ENCODE measurements around the gene ITIH3. TPM values are rescaled to one million over a fixed set of nuclear protein-coding genes. Genes with fewer than 3 reads are reported as not detected.

Gene ITIH3
- total RNA-seq, 1 experiment from 2014 or later, result 0.26 TPM

DNA sequence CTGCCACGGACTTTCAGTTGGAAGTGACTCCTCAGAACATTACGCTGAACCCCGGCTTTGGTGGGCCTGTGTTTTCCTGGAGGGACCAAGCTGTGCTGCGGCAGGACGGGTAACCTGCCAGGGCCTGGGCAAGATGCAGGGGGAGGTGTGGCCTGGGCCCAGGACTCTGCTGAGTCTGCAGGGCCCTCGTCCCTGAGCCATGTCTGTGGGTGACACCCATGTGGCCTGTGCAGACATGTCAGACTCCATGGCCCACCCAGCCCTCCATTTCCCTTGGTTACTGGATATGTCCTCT is 4.9 kb upstream of the ITIH3 start:
- in situ Hi-C loops (cut with HindIII; ENCODE audit: low pct_unique_long_range_greater_than_20kb, low sequenced_read_pairs), result no loop called here
- no peak for DNase-seq (ENCODE audit: low read depth, low spot score)

GRCh38 chr3:52790337-52790736 is 4.3 kb upstream of the ITIH3 start:
- no peak for DNase-seq (ENCODE audit: low read depth, low spot score)
- in situ Hi-C loops (cut with HindIII; ENCODE audit: low pct_unique_long_range_greater_than_20kb, low sequenced_read_pairs), result no loop called here

GRCh38 chr3:52790741-52791140 is 3.9 kb upstream of the ITIH3 start:
- no peak for DNase-seq (ENCODE audit: low read depth, low spot score)
- in situ Hi-C loops (cut with HindIII; ENCODE audit: low pct_unique_long_range_greater_than_20kb, low sequenced_read_pairs), result no loop called here

GRCh38 chr3:52791366-52791765 is 3.2 kb upstream of the ITIH3 start:
- in situ Hi-C loops (cut with HindIII; ENCODE audit: low pct_unique_long_range_greater_than_20kb, low sequenced_read_pairs), result no loop called here
- no peak for DNase-seq (ENCODE audit: low read depth, low spot score)

DNA sequence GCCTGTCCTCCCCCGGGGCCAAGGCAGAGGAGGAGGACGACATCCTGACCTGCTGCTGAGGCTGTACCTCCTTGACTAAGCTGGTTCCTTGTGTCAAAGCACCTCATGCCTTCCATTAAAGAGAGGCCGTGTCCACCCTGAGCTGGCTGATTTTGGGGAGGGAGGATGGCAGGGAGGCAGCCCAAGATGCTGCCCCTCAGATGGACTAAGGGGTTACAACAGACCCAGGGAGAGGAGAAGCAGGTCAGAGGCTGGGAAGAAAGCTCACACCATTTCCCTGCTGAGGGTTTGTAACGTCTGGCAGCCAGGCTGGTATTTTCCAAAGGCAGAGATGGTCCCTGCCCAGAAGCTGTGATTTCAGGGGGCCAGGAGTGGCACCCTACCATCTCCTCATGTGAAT is 2.7 kb upstream of the ITIH3 start:
- no peak for DNase-seq (ENCODE audit: low read depth, low spot score)
- in situ Hi-C loops (cut with HindIII; ENCODE audit: low pct_unique_long_range_greater_than_20kb, low sequenced_read_pairs), result no loop called here

- DNase-seq (ENCODE audit: low read depth, low spot score), result no peak
- in situ Hi-C loops (cut with HindIII; ENCODE audit: low pct_unique_long_range_greater_than_20kb, low sequenced_read_pairs), result no loop called here
Measured at GRCh38 chr3:52792413-52792812, 2.2 kb upstream of the ITIH3 start.

DNA sequence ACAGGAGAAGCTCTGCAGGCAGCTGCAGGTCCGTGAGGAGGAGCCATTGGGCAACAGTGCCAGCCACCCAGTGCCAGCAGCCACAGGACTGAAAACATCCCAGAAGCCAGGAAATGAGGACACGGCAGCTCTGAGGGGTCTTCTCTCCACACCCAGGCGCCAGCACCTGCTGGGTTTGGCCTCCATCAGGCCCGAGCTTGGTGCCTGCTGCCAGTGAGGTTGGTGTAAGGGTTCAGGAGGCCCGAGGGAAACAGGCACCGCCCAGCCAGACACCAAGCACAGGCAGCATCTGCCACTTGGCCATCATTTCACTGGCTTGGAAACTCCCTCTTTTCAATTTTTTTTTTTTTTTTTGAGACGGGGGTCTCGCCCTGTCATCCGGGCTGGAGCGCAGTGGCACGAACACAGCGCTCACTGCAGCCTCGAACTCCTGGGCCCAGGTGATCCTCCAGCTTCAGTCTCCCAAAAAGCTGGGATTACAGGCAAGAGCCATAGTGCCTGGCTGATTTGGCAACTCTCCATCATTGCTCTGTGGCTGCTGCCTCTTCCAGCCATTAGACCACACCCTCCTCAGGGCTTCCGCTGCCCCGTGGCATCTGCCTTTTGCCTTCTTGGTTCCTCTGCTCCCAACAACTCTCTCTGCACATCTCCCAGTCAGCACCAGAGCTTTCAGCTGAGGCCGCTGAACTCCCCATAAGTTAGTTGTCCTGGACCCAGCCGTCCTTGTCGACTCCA is 1.5 kb upstream of the ITIH3 start:
- in situ Hi-C loops (cut with HindIII; ENCODE audit: low pct_unique_long_range_greater_than_20kb, low sequenced_read_pairs), result no loop called here
- DNase-seq (ENCODE audit: low read depth, low spot score), result no peak

DNA sequence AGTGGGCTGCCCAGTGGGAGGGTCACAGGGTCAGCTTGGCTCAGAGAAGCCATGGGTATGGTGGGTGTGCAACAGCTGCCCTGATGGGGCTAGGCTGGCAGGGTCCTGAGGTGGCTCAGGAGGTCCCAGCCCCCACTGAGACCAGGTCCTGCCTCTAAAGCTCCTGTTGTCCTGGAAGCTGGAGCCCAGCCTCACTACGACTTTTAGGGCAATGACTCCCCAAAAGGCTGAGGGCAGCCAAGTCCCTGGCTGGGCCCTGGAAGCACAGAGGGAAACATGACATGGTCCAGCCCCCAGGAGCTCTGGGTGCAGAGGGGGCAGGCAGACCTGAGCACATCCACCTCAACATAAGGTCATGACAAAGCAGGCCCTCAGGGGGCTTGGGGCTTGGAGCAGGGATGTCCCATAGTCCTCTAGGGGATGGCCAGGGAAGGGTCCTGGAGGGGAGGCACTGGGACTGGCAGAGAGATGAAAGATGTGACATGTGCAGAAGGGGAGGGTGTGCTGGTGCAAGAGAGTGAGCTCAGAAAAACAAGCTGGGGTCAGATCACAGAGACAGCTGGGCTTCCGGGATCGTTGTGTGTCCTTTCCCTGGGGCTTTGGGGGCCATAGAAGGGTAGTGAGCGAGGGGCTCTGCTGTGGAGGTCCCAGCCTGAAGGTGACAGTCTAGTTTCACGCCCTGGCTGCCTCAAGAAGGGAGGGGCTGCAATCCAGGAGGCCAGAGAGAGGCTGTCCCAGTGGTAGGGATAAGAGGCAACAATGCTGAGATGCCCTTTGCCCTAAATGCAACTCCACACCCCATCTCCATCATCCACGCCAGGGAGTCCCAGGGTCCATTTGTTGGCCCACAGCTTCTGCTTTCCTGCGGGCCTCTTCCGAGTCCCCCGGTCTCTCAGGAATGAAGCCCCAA is 639 bp upstream of the ITIH3 start:
- in situ Hi-C loops (cut with HindIII; ENCODE audit: low pct_unique_long_range_greater_than_20kb, low sequenced_read_pairs), result no loop called here
- no peak for DNase-seq (ENCODE audit: low read depth, low spot score)

- in situ Hi-C loops (cut with HindIII; ENCODE audit: low pct_unique_long_range_greater_than_20kb, low sequenced_read_pairs), result no loop called here
- DNase-seq (ENCODE audit: low read depth, low spot score), result no peak
Measured at GRCh38 chr3:52795298-52795900, 803 bp downstream of the ITIH3 start.

DNA sequence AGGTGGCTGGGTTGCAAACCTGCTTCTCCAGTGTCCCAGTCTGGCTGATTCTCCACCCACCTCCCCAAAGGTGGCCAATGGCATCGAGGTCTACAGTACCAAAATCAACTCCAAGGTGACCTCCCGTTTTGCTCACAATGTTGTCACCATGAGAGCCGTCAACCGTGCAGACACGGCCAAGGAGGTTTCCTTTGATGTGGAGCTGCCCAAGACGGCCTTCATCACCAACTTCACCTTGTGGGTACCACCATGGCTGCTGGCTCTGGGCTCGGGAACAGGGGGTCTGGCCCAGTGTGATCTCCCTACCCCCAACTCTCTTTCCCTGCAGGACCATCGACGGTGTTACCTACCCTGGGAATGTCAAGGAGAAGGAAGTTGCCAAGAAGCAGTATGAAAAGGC is 1.8 kb downstream of the ITIH3 start:
- DNase-seq (ENCODE audit: low read depth, low spot score), result no peak
- in situ Hi-C loops (cut with HindIII; ENCODE audit: low pct_unique_long_range_greater_than_20kb, low sequenced_read_pairs), result no loop called here

GRCh38 chr3:52798376-52798977 is 3.9 kb downstream of the ITIH3 start:
- no peak for DNase-seq (ENCODE audit: low read depth, low spot score)
- in situ Hi-C loops (cut with HindIII; ENCODE audit: low pct_unique_long_range_greater_than_20kb, low sequenced_read_pairs), result no loop called here

DNA sequence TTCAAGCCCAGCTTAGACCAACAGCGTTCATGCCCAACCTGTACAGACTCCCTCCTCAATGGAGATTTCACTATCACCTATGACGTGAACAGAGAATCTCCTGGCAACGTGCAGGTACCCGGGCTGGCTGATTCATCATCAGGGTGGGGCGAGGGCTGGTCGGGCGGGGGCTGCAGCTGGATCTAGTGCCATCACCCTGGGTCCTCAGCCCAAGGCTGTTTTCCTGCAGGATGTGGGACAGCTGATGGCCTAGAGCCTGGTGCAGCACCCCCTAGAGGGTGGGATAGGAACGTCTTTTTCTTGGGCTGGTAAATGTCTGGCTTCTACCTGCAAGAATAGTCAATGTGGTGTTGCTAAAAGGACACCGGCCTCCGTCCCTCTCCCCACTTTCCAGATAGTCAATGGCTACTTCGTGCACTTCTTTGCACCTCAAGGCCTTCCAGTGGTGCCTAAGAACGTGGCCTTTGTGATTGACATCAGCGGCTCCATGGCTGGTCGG is 4.4 kb downstream of the ITIH3 start:
- peak; percentile 63 for DNase-seq (ENCODE audit: low read depth, low spot score)
- in situ Hi-C loops (cut with HindIII; ENCODE audit: low pct_unique_long_range_greater_than_20kb, low sequenced_read_pairs), result no loop called here

- in situ Hi-C loops (cut with HindIII; ENCODE audit: low pct_unique_long_range_greater_than_20kb, low sequenced_read_pairs), result no loop called here
Measured at GRCh38 chr3:52800079-52800478, 5.5 kb downstream of the ITIH3 start.

GRCh38 chr3:52801839-52802238 is 7.2 kb downstream of the ITIH3 start:
- DNase-seq (ENCODE audit: low read depth, low spot score), result no peak

More at GRCh38 chr3:52800079-52800478, 5.5 kb downstream of the ITIH3 start:
- no peak for DNase-seq (ENCODE audit: low read depth, low spot score)

DNA sequence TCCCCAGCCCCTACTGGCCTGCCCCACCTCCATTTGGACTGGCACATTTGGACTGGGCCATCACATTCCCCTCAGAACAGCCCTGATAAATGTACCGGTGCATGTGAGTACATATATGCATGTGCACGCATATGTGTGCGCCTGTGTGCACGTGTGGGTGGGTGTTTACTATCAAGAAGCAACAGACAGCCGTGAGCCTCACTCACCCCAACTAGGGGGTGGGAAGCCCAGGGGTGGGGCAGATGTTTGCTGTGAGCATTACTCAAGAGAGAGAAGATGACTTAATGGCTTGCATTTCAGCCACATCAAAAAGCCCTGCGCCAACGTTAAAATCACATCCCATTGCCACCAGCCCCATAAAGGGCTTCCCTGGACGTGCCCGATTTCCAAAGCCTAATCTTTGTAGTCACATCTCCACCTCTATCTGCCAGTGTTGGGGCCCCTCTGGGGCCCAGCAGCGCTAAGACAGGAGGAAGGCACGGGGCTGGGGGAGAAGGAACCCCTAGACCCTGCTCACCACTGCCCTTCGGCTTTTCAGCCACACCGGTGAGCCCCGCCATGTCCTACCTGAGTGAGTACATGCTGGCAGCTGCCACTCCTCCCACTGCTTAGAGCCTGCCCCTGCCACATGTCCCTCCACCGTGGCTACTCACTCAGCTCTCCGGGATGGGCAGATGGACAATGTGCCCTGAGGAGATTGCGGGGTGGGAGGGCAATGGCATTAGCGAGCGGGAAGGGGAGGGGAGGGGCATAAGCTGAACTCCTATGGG is 10.9 kb downstream of the ITIH3 start:
- in situ Hi-C loops (cut with HindIII; ENCODE audit: low pct_unique_long_range_greater_than_20kb, low sequenced_read_pairs), result no loop called here
- no peak for DNase-seq (ENCODE audit: low read depth, low spot score)

More at GRCh38 chr3:52801839-52802238, 7.2 kb downstream of the ITIH3 start:
- in situ Hi-C loops (cut with HindIII; ENCODE audit: low pct_unique_long_range_greater_than_20kb, low sequenced_read_pairs), result no loop called here

GRCh38 chr3:52809149-52809548 is 14.6 kb downstream of the ITIH3 start:
- DNase-seq (ENCODE audit: low read depth, low spot score), result no peak
- in situ Hi-C loops (cut with HindIII; ENCODE audit: low pct_unique_long_range_greater_than_20kb, low sequenced_read_pairs), result no loop called here

- in situ Hi-C loops (cut with HindIII; ENCODE audit: low pct_unique_long_range_greater_than_20kb, low sequenced_read_pairs), result no loop called here
- DNase-seq (ENCODE audit: low read depth, low spot score), result no peak
Measured at GRCh38 chr3:52809662-52810377, 15.2 kb downstream of the ITIH3 start.
